T-helper 2 cell treated with Interferon-gamma antibody and Interleukin-4, amounts not matched to agents 5 μg/mL and 100 μg/mL, for 36 hours (primary cell): ENCODE measurements around the gene TRRAP.
A peak's percentile ranks its signal among the peaks of the same experiment; 100 is the strongest.

Experiments
- DNase-seq: peaks from one replicate; pipeline ENCODE4 v3.0.0; 2021; ENCODE audit warnings: low spot score
- H3K27ac Mint-ChIP-seq: one replicate; pipeline ENCODE4 v1.8.0; 2021; ENCODE audit warnings: mild to moderate bottlenecking, mixed read lengths
- H3K27me3 Mint-ChIP-seq: one replicate; pipeline ENCODE4 v1.8.0; 2021; ENCODE audit warnings: low read depth, mixed read lengths
- H3K36me3 Mint-ChIP-seq: one replicate; pipeline ENCODE4 v1.8.0; 2021; ENCODE audit warnings: low read depth, mixed read lengths
- H3K4me1 Mint-ChIP-seq: one replicate; pipeline ENCODE4 v1.8.0; 2021; ENCODE audit warnings: low read depth, mixed read lengths
- H3K4me3 Mint-ChIP-seq: one replicate; pipeline ENCODE4 v1.8.0; 2022; ENCODE audit warnings: mild to moderate bottlenecking, moderate library complexity, mixed read lengths
- H3K9me3 Mint-ChIP-seq: one replicate; pipeline ENCODE4 v1.8.0; 2021; ENCODE audit warnings: mixed read lengths

The TRRAP gene

GRCh38 chr7:99028261-99028973 lies 150.1 kb downstream of the TRRAP start:
- H3K4me1 Mint-ChIP-seq = peaks cover 3% of the 10 kb centered on the region
- H3K27ac Mint-ChIP-seq = peak overlapping the region; percentile 23
- no peak for DNase-seq
- no peaks in the 10 kb centered on the region for H3K27me3 Mint-ChIP-seq
- no peaks in the 10 kb centered on the region for H3K9me3 Mint-ChIP-seq
- H3K36me3 Mint-ChIP-seq = peaks cover 25% of the 10 kb centered on the region
- H3K4me3 Mint-ChIP-seq = no peak overlapping the region

GRCh38 chr7:99029466-99030435 lies 151.4 kb downstream of the TRRAP start:
- Mint-ChIP-seq H3K36me3 (peaks cover 28% of the 10 kb centered on the region), H3K9me3 (no peaks in the 10 kb centered on the region), H3K27me3 (no peaks in the 10 kb centered on the region), H3K4me3 (no peak overlapping the region), H3K27ac (no peak overlapping the region), H3K4me1 (peaks cover 3% of the 10 kb centered on the region)
- no peak for DNase-seq

- no peaks in the 10 kb centered on the region for H3K9me3 Mint-ChIP-seq
- peaks cover 3% of the 10 kb centered on the region for H3K4me1 Mint-ChIP-seq
- H3K27ac Mint-ChIP-seq = no peak overlapping the region
- H3K4me3 Mint-ChIP-seq = no peak overlapping the region
- no peak for DNase-seq
- H3K36me3 Mint-ChIP-seq = peaks cover 33% of the 10 kb centered on the region
- H3K27me3 Mint-ChIP-seq = no peaks in the 10 kb centered on the region
Measured at GRCh38 chr7:99030457-99030856, 152.1 kb downstream of the TRRAP start.

- no peaks in the 10 kb centered on the region for H3K9me3 Mint-ChIP-seq
- no peak overlapping the region for H3K4me3 Mint-ChIP-seq
- H3K27me3 Mint-ChIP-seq = no peaks in the 10 kb centered on the region
- peak overlapping the region; percentile 34 for H3K27ac Mint-ChIP-seq
- DNase-seq = no peak
- peaks cover 36% of the 10 kb centered on the region for H3K36me3 Mint-ChIP-seq
- H3K4me1 Mint-ChIP-seq = peaks cover 3% of the 10 kb centered on the region
Measured at GRCh38 chr7:99030951-99031350, 152.6 kb downstream of the TRRAP start.

GRCh38 chr7:99031496-99031895 lies 153.2 kb downstream of the TRRAP start:
- Mint-ChIP-seq H3K4me3 (no peak overlapping the region), H3K27me3 (no peaks in the 10 kb centered on the region), H3K4me1 (peaks cover 3% of the 10 kb centered on the region), H3K27ac (no peak overlapping the region), H3K9me3 (no peaks in the 10 kb centered on the region), H3K36me3 (peaks cover 37% of the 10 kb centered on the region)
- no peak for DNase-seq

- Mint-ChIP-seq H3K36me3 (peaks cover 42% of the 10 kb centered on the region), H3K27me3 (no peaks in the 10 kb centered on the region), H3K4me1 (no peaks in the 10 kb centered on the region), H3K27ac (no peak overlapping the region), H3K4me3 (no peak overlapping the region), H3K9me3 (no peaks in the 10 kb centered on the region)
- no peak for DNase-seq
Measured at GRCh38 chr7:99032928-99033327, 154.6 kb downstream of the TRRAP start.

GRCh38 chr7:99033765-99034164 lies 155.4 kb downstream of the TRRAP start:
- H3K27me3 Mint-ChIP-seq = no peaks in the 10 kb centered on the region
- H3K27ac Mint-ChIP-seq = no peak overlapping the region
- H3K9me3 Mint-ChIP-seq = no peaks in the 10 kb centered on the region
- H3K36me3 Mint-ChIP-seq = peaks cover 46% of the 10 kb centered on the region
- no peak overlapping the region for H3K4me3 Mint-ChIP-seq
- DNase-seq = no peak
- no peaks in the 10 kb centered on the region for H3K4me1 Mint-ChIP-seq

GRCh38 chr7:99034932-99035722 lies 156.8 kb downstream of the TRRAP start:
- Mint-ChIP-seq H3K4me3 (no peak overlapping the region), H3K4me1 (no peaks in the 10 kb centered on the region), H3K9me3 (no peaks in the 10 kb centered on the region), H3K27me3 (no peaks in the 10 kb centered on the region), H3K27ac (no peak overlapping the region), H3K36me3 (peaks cover 42% of the 10 kb centered on the region)
- DNase-seq = no peak

- no peak overlapping the region for H3K27ac Mint-ChIP-seq
- no peaks in the 10 kb centered on the region for H3K4me1 Mint-ChIP-seq
- DNase-seq = no peak
- H3K27me3 Mint-ChIP-seq = no peaks in the 10 kb centered on the region
- H3K9me3 Mint-ChIP-seq = no peaks in the 10 kb centered on the region
- H3K4me3 Mint-ChIP-seq = no peak overlapping the region
- peaks cover 47% of the 10 kb centered on the region for H3K36me3 Mint-ChIP-seq
Measured at GRCh38 chr7:99035723-99036545, 157.6 kb downstream of the TRRAP start.

- DNase-seq = no peak
- H3K27me3 Mint-ChIP-seq = no peaks in the 10 kb centered on the region
- no peak overlapping the region for H3K4me3 Mint-ChIP-seq
- peaks cover 45% of the 10 kb centered on the region for H3K36me3 Mint-ChIP-seq
- no peaks in the 10 kb centered on the region for H3K9me3 Mint-ChIP-seq
- H3K4me1 Mint-ChIP-seq = no peaks in the 10 kb centered on the region
- no peak overlapping the region for H3K27ac Mint-ChIP-seq
Measured at GRCh38 chr7:99036546-99037111, 158.3 kb downstream of the TRRAP start.

GRCh38 chr7:99037327-99037940 lies 159.1 kb downstream of the TRRAP start:
- H3K36me3 Mint-ChIP-seq = peaks cover 48% of the 10 kb centered on the region
- H3K9me3 Mint-ChIP-seq = no peaks in the 10 kb centered on the region

GRCh38 chr7:99038086-99038855 lies 159.9 kb downstream of the TRRAP start:
- peaks cover 55% of the 10 kb centered on the region for H3K36me3 Mint-ChIP-seq
- H3K27ac Mint-ChIP-seq = no peak overlapping the region

More at GRCh38 chr7:99037327-99037940, 159.1 kb downstream of the TRRAP start:
- DNase-seq = no peak
- Mint-ChIP-seq H3K4me3 (no peak overlapping the region), H3K27me3 (no peaks in the 10 kb centered on the region), H3K4me1 (no peaks in the 10 kb centered on the region), H3K27ac (no peak overlapping the region)

More at GRCh38 chr7:99038086-99038855, 159.9 kb downstream of the TRRAP start:
- DNase-seq = no peak
- Mint-ChIP-seq H3K27me3 (no peaks in the 10 kb centered on the region), H3K4me3 (no peak overlapping the region), H3K4me1 (no peaks in the 10 kb centered on the region), H3K9me3 (no peaks in the 10 kb centered on the region)
